GM23338 (cell line): Measurements from ENCODE around the gene METAP1D. TPM values are rescaled to one million over a fixed set of nuclear protein-coding genes. Genes with fewer than 3 reads are reported as not detected.

Experiments used
- ATAC-seq: fragments of 200-7000 bp; cut with Tn5 transposase; 3 replicates; pipeline ENCODE4 v1.9.1; 2020
- DNase-seq: peaks from one replicate; pipeline ENCODE4 v3.0.0-alpha.2; 2015; ENCODE audit warnings: low spot score
- H2AFZ ChIP-seq: fragments of 200-600 bp; sonication (generic); 2 replicates; pipeline ENCODE4 v1.8.0; 2016; ENCODE audit warnings: antibody characterized with exemption, mild to moderate bottlenecking, moderate library complexity
- H3F3A ChIP-seq: fragments of 200-600 bp; sonication (generic); replicated peaks from 2 replicates; pipeline ENCODE4 v1.8.0; 2017; ENCODE audit warnings: antibody characterized with exemption, mixed run types, low read depth
- H3K27ac ChIP-seq: fragments of 200-600 bp; sonication (generic); 2 replicates; pipeline ENCODE4 v1.6.1; 2016; ENCODE audit warnings: low read depth
- H3K27me3 ChIP-seq: fragments of 200-600 bp; sonication (generic); 2 replicates; pipeline ENCODE4 v1.8.0; 2016; ENCODE audit warnings: mild to moderate bottlenecking, mixed run types, moderate library complexity; ENCODE audit not compliant: insufficient read depth
- H3K36me3 ChIP-seq: fragments of 200-600 bp; sonication (generic); 2 replicates; pipeline ENCODE4 v1.8.0; 2016; ENCODE audit warnings: mild to moderate bottlenecking; ENCODE audit not compliant: insufficient read depth
- H3K4me1 ChIP-seq: fragments of 200-600 bp; sonication (generic); 2 replicates; pipeline ENCODE4 v1.8.0; 2016; ENCODE audit warnings: mild to moderate bottlenecking, moderate library complexity; ENCODE audit not compliant: insufficient read depth
- H3K4me2 ChIP-seq: fragments of 200-600 bp; sonication (generic); 2 replicates; pipeline ENCODE4 v1.7.1; 2017; ENCODE audit warnings: mixed run types
- H3K4me3 ChIP-seq: fragments of 200-600 bp; sonication (generic); 2 replicates; pipeline ENCODE4 v1.6.1; 2016; ENCODE audit warnings: mixed run types
- H3K79me2 ChIP-seq: fragments of 200-600 bp; sonication (generic); replicated peaks from 2 replicates; pipeline ENCODE4 v1.8.0; 2017; ENCODE audit warnings: mild to moderate bottlenecking; ENCODE audit not compliant: insufficient read depth
- H3K9me2 ChIP-seq: fragments of 200-600 bp; sonication (generic); 2 replicates; pipeline ENCODE4 v1.8.0; 2017; ENCODE audit not compliant: insufficient read depth
- H4K20me1 ChIP-seq: fragments of 200-600 bp; sonication (generic); replicated peaks from 2 replicates; pipeline ENCODE4 v1.8.0; 2017; ENCODE audit warnings: mild to moderate bottlenecking; ENCODE audit not compliant: insufficient read depth
- H3K27ac Mint-ChIP-seq: 2 replicates; pipeline ENCODE4 v1.8.0; 2020; ENCODE audit warnings: inconsistent platforms, mild to moderate bottlenecking, moderate library complexity, mixed read lengths
- H3K27me3 Mint-ChIP-seq: 3 replicates; pipeline ENCODE4 v1.8.0; 2022; ENCODE audit warnings: low read depth, mild to moderate bottlenecking, moderate library complexity, mixed read lengths, inconsistent platforms; ENCODE audit not compliant: insufficient read depth, poor library complexity
- H3K36me3 Mint-ChIP-seq: 3 replicates; pipeline ENCODE4 v1.8.0; 2021; ENCODE audit warnings: low read depth, mild to moderate bottlenecking, inconsistent platforms, moderate library complexity, mixed read lengths
- H3K4me1 Mint-ChIP-seq: 3 replicates; pipeline ENCODE4 v1.8.0; 2020; ENCODE audit warnings: mild to moderate bottlenecking, inconsistent platforms, mixed read lengths
- H3K4me3 Mint-ChIP-seq: 3 replicates; pipeline ENCODE4 v1.8.0; 2021; ENCODE audit warnings: moderate library complexity, mild to moderate bottlenecking, inconsistent platforms, mixed read lengths
- H3K9me3 Mint-ChIP-seq: 3 replicates; pipeline ENCODE4 v1.8.0; 2020; ENCODE audit warnings: moderate library complexity, mild to moderate bottlenecking, inconsistent platforms, mixed read lengths
- ETS1 ChIP-seq: IDR thresholded peaks from 2 replicates; pipeline ENCODE4 v1.6.1; 2016; ENCODE audit warnings: antibody characterized with exemption
- EZH2 ChIP-seq: fragments of 200-600 bp; sonication (generic); IDR thresholded peaks from one replicate; pipeline ENCODE4 v1.8.0; 2017; ENCODE audit warnings: antibody characterized with exemption, mild to moderate bottlenecking, low read depth; ENCODE audit not compliant: unreplicated experiment
- EZH2phosphoT487 ChIP-seq: fragments of 200-600 bp; sonication (generic); IDR thresholded peaks from one replicate; pipeline ENCODE4 v1.8.1; 2018; ENCODE audit warnings: antibody characterized with exemption; ENCODE audit not compliant: unreplicated experiment
- POLR2AphosphoS5 ChIP-seq: IDR thresholded peaks from 2 replicates; pipeline ENCODE4 v1.6.1; 2016; ENCODE audit warnings: antibody characterized with exemption, low read depth
- ZNF114 ChIP-seq: fragments of 250-450 bp; sonication (Bioruptor Pico); IDR thresholded peaks from 2 replicates; pipeline ENCODE4 v1.5.0; 2020; ENCODE audit warnings: mild to moderate bottlenecking, moderate library complexity
- ZNF331 ChIP-seq: fragments of 250-450 bp; sonication (Bioruptor Pico); IDR thresholded peaks from 2 replicates; pipeline ENCODE4 v1.5.0; 2020; ENCODE audit warnings: low read depth, mild to moderate bottlenecking, moderate library complexity
- ZNF462 ChIP-seq: fragments of 250-450 bp; sonication (Bioruptor Pico); IDR thresholded peaks from 2 replicates; pipeline ENCODE4 v1.5.0; 2020; ENCODE audit warnings: mild to moderate bottlenecking, moderate library complexity
- polyA plus RNA-seq: library from polyadenylated mRNA; unstranded; fragments of >200 nt; fragmentation: Nextera tagmentation; extraction: Ambion mirVana; gene quantifications from 2 replicates; pipeline ENCODE4 v1.2.1, GENCODE V29; 2016
- total RNA-seq: library from RNA; depleted of rRNA; stranded (reverse); fragments of >200 nt; shearing (Covaris generic); gene quantifications from 2 replicates; pipeline ENCODE4 v1.2.3, GENCODE V29; 2014

The METAP1D gene
- total and polyA plus RNA-seq, 2 experiments from 2014 or later: 12.8 to 15.5 TPM

- TF ChIP-seq ZNF462 (CRISPR knock-in tag): no peak
- TF ChIP-seq ETS1: no peak
- no peak for TF ChIP-seq ZNF114 (CRISPR knock-in tag)
- no peak for TF ChIP-seq POLR2AphosphoS5
- TF ChIP-seq EZH2phosphoT487: no peak
- TF ChIP-seq ZNF331 (CRISPR knock-in tag): no peak
- no peak for TF ChIP-seq EZH2
These were observed 73.8 kb downstream of the METAP1D start (continued) for GRCh38 chr2:172073518-172073917.

GRCh38 chr2:172074254-172074653 lies 74.5 kb downstream of the METAP1D start:
- Mint-ChIP-seq H3K4me3 (no peak overlapping the region), H3K4me1 (peaks cover 3% of the 10 kb centered on the region; the same call in 2 of the 3 replicates), H3K27me3 (peaks cover 15% of the 10 kb centered on the region), H3K36me3 (no peaks in the 10 kb centered on the region), H3K9me3 (no peaks in the 10 kb centered on the region), H3K27ac (no peak overlapping the region)
- 0 out of 2 replicates have a peak, but pooled peaks cover under 1% of the 10 kb centered on the region for H3K4me1 ChIP-seq
- no peaks in the 10 kb centered on the region for H3K79me2 ChIP-seq
- H3K4me2 ChIP-seq: no peak overlapping the region
- H3K9me2 ChIP-seq: no peaks in the 10 kb centered on the region
- DNase-seq: no peak
- H3K36me3 ChIP-seq: no peaks in the 10 kb centered on the region
- no peaks in the 10 kb centered on the region for H4K20me1 ChIP-seq
- H3F3A ChIP-seq: no peaks in the 10 kb centered on the region
- no peak overlapping the region for H2AFZ ChIP-seq
- no peak for ATAC-seq
- H3K27me3 ChIP-seq: peaks cover 33% of the 10 kb centered on the region
- H3K27ac ChIP-seq: no peak overlapping the region
- H3K4me3 ChIP-seq: no peak overlapping the region
- TF ChIP-seq ZNF114 (CRISPR knock-in tag): no peak
- TF ChIP-seq ETS1: no peak
- TF ChIP-seq EZH2: no peak
- TF ChIP-seq ZNF462 (CRISPR knock-in tag): no peak
